GM10248 (cell line): ENCODE results near the gene CDC25A.

Source experiments
- CTCF ChIA-PET: fragments of 300-600 bp; sonication (Branson Sonifier 250); formaldehyde crosslinking; extraction: SDS; loops from one replicate; lab custom pipeline; 2021; ENCODE audit warnings: antibody characterized with exemption; lab: Yijun Ruan, JAX
- POLR2A ChIA-PET: fragments of 350-650 bp; sonication (Branson Sonifier 250); formaldehyde crosslinking; extraction: SDS; loops from one replicate; lab custom pipeline; 2020; ENCODE audit warnings: antibody characterized with exemption; lab: Yijun Ruan, JAX
- DNase-seq: peaks from one replicate; pipeline ENCODE4 v3.0.0; 2012; ENCODE audit errors: extremely low spot score
- CTCF ChIP-seq: IDR thresholded peaks from 2 replicates; pipeline ENCODE4 v1.5.1; 2012; ENCODE audit warnings: mild to moderate bottlenecking, low read depth; ENCODE audit errors: extremely low read depth, missing control alignments, control extremely low read depth

Gene CDC25A

GRCh38 chr3:48128774-48129173 is 59.4 kb downstream of the CDC25A start:
- no peak for TF ChIP-seq CTCF
- CTCF ChIA-PET: interaction anchor here (1.4 to 1.9 kb wide), 4 partner anchors 9 to 77 kb away, joined by 3 to 5 read pairs (median 4); no protein-coding TSS in a partner anchor
- no peak for DNase-seq
- POLR2A ChIA-PET: no interaction called here

GRCh38 chr3:48125886-48126622 is 62.2 kb downstream of the CDC25A start:
- CTCF ChIA-PET: interaction anchor here (1.4 kb wide), 1 partner anchor 26 kb away, joined by 6 read pairs; no protein-coding TSS in a partner anchor
- POLR2A ChIA-PET: no interaction called here
- TF ChIP-seq CTCF: no peak
- DNase-seq: no peak

- POLR2A ChIA-PET: no interaction called here
- no peak for TF ChIP-seq CTCF
- no peak for DNase-seq
- CTCF ChIA-PET: interaction anchor here (1.3 to 2.4 kb wide), 3 partner anchors 9 to 27 kb away, joined by 3 to 8 read pairs (median 6); no protein-coding TSS in a partner anchor
Observed at GRCh38 chr3:48125013-48125705, 63.1 kb downstream of the CDC25A start.

GRCh38 chr3:48123346-48123745 is 64.9 kb downstream of the CDC25A start:
- no peak for TF ChIP-seq CTCF
- DNase-seq: no peak
- POLR2A ChIA-PET: interaction anchor here (0.7 kb wide), 1 partner anchor 33 kb away, joined by 4 read pairs; no protein-coding TSS in a partner anchor
- CTCF ChIA-PET: interaction anchor here (1.2 to 2.4 kb wide), 5 partner anchors 10 to 34 kb away, joined by 3 to 8 read pairs (median 4); no protein-coding TSS in a partner anchor

GRCh38 chr3:48122504-48122903 is 65.7 kb downstream of the CDC25A start:
- TF ChIP-seq CTCF: no peak
- CTCF ChIA-PET: interaction anchor here (1.6 to 2.4 kb wide), 3 partner anchors 10 to 35 kb away, joined by 4 to 8 read pairs (median 5); no protein-coding TSS in a partner anchor
- POLR2A ChIA-PET: interaction anchor here (0.7 kb wide), 1 partner anchor 32 kb away, joined by 4 read pairs; no protein-coding TSS in a partner anchor
- no peak for DNase-seq

DNA sequence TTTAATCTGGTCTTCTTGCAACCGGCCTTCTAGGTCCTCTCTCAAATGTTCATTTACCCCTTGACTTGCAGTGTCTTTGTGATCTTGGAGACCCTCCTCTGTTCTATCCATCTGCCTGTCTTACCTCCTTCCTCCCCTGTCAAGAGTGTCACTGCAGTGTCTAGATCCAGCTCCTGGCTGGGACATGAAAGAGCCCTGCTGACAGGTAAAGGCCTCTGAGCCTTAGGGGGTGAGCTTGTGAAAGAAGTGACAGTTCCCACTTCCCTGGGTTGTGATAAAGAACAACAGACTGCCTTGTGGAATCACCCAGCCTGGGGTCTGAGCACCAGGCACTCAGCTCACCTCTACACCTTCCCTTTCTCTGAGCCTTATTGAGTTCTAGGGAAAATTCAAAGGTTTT is 68.0 kb downstream of the CDC25A start:
- CTCF ChIA-PET: interaction anchor here (1.0 to 1.6 kb wide), 3 partner anchors 10 to 296 kb away, joined by 3 to 6 read pairs (median 4); no protein-coding TSS in a partner anchor
- no peak for DNase-seq
- no peak for TF ChIP-seq CTCF
- POLR2A ChIA-PET: no interaction called here
